C4-2B (cell line): Measurements from ENCODE around the gene SPTBN4.

Experiments used
- CTCF ChIP-seq: fragments of 450-650 bp; conservative IDR thresholded peaks from 2 replicates; pipeline ENCODE4 v1.5.1; 2017; ENCODE audit warnings: mild to moderate bottlenecking
- ZFX ChIP-seq: fragments of 450-650 bp; IDR thresholded peaks from 2 replicates; pipeline ENCODE4 v1.6.1; 2017

GRCh38 chr19:40585241-40585981 is 118.6 kb downstream of the SPTBN4 start:
- TF ChIP-seq CTCF (no peak), ZFX (no peak)
